ENCODE results near the gene TALDO1.

DNA sequence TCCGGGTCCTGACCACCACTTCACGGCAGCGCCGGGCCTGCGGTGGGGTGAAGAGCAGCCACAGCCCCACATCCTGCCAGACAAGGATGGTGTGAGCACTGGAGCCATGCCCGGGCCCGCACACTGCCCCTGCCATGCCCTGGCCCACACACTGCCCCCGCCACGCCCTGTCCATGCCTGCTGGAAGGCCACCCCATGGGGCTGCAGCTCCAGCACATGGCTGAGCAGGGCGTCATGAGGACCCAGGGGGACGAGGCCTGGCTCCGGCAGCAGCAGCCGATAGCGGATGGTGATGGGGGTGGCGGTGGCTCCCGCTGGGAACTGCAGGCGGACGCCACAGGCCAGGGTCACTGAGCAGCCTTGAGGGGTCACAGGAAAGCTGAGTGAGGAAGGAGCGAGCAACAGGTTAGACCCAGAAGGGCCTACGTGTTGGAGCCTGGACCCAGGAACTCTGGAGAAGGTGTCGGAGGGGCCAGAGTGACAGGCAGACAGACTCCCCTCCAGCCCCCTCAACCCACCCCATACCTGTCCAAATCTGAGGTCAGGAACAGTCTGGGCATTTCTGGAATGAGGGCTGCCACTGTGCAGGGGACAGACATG lies 54.9 kb downstream of the TALDO1 start:
- TF ChIP-seq, protein P1, sequence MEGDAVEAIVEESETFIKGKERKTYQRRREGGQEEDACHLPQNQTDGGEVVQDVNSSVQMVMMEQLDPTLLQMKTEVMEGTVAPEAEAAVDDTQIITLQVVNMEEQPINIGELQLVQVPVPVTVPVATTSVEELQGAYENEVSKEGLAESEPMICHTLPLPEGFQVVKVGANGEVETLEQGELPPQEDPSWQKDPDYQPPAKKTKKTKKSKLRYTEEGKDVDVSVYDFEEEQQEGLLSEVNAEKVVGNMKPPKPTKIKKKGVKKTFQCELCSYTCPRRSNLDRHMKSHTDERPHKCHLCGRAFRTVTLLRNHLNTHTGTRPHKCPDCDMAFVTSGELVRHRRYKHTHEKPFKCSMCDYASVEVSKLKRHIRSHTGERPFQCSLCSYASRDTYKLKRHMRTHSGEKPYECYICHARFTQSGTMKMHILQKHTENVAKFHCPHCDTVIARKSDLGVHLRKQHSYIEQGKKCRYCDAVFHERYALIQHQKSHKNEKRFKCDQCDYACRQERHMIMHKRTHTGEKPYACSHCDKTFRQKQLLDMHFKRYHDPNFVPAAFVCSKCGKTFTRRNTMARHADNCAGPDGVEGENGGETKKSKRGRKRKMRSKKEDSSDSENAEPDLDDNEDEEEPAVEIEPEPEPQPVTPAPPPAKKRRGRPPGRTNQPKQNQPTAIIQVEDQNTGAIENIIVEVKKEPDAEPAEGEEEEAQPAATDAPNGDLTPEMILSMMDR (conservative IDR thresholded peaks at IDR 0.05; ENCODE audit: low read length) = no peak
- TF ChIP-seq EZH2phosphoT487 (IDR thresholded peaks at IDR 0.05; ENCODE audit: borderline replicate concordance) = no peak

Data from Loucy (cell line).